ENCODE data around the gene BACE1.

GRCh38 chr11:117316197-117316961 is at the start of gene BACE1:
- peak; percentile 34; the same call in 1 of the 2 replicates for TF ChIP-seq POLR2AphosphoS5 (IDR thresholded peaks at IDR 0.05; ENCODE audit: borderline replicate concordance, low read depth, low read length)
- TF ChIP-seq EZH2 (IDR thresholded peaks at IDR 0.05) = no peak
